ENCODE results near the gene ATAD5. TPM values are rescaled to one million over a fixed set of nuclear protein-coding genes. Genes with fewer than 3 reads are reported as not detected.

ATAD5 gene
- total and polyA plus RNA-seq, 5 donors = 0.29 to 1.3 (median 0.69) TPM

DNA sequence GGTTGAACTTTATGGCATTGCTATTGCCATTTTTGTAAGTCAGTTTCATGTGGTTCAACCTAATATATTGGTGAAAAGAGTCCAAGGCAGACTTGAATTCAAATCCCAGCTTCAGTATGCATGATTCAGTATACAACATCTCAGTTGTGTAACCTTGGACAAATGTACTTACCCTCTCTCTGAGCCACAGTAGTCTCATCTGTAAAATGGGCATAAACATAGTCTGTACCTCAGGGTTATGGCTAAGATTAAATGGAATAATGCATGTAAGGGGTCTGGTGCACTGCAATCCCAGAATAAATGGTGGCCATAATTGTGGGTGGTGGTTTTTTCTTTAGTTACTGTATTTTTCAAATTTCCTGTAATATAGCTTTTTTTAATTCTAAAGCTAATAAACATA lies 85.3 kb downstream of the ATAD5 start:
- intact Hi-C loops (cut with DNase I) = no loop called here
- Histone ChIP-seq H3K9me3 (ENCODE audit: control insufficient read depth, low read length) (no peaks in the 10 kb centered on the region), H3K27me3 (ENCODE audit: control insufficient read depth, insufficient read depth) (no peaks in the 10 kb centered on the region), H3K27ac (ENCODE audit: low read length) (no peak overlapping the region), H3K4me1 (ENCODE audit: control insufficient read depth, insufficient read depth, low read length) (no peaks in the 10 kb centered on the region), H3K4me3 (ENCODE audit: low read length) (no peak overlapping the region)
- ATAC-seq (no peak), DNase-seq (no peak)

- no peaks in the 10 kb centered on the region for H3K4me1 ChIP-seq (ENCODE audit: control insufficient read depth, insufficient read depth, low read length)
- ATAC-seq = no peak
- H3K4me3 ChIP-seq (ENCODE audit: low read length) = no peak overlapping the region
- peak in 1 of 3 donors; percentile 18 for DNase-seq
- WGBS = 49% methylated on average over 4 of the region's 4 CpGs
- H3K27ac ChIP-seq (ENCODE audit: low read length) = no peak overlapping the region
- intact Hi-C loops (cut with DNase I) = no loop called here
- H3K27me3 ChIP-seq (ENCODE audit: control insufficient read depth, insufficient read depth) = no peaks in the 10 kb centered on the region
- H3K9me3 ChIP-seq (ENCODE audit: control insufficient read depth, low read length) = no peaks in the 10 kb centered on the region
These were observed 88.5 kb downstream of the ATAD5 start for GRCh38 chr17:30920282-30920681.

DNA sequence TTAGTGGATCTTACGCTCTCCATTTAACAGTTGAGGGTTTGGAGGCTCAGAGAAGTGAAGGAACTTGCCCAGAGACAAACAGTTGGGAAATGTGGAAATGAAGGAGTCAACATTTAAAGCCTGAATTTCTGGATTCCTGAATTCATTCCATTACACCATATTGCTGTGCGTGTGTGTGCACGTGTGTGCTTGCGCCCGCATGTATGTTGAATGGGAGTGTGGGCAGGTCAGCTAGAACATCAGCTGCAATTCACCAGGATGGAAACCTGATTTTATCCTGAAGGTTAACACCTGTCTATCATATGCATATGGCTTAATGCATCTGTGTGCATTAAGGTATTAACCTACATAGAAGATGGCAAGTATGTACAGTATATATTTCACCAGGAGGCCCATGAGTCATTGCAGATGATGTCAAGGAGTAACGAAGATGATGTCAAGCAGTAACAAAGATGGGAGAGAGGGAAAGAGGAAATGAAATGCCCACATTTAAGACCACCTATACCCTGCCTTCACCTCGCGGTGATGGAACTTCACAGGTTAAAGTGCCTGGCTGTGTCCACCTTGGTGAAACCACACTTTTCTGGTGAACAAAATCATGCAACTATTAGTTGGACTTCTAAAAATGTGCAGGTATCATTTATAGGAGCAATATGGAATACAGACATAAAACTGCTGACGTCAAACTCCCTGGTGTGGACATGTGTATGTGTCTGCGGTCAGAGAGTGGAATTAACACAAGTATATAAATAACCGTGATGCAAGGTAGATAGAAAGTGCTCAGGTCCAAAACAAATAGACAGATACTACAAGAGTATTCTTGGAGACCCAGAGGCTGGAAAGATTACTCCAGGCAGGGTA lies 89.1 kb downstream of the ATAD5 start:
- Histone ChIP-seq H3K27me3 (ENCODE audit: control insufficient read depth, insufficient read depth) (no peaks in the 10 kb centered on the region), H3K27ac (ENCODE audit: low read length) (no peak overlapping the region), H3K4me3 (ENCODE audit: low read length) (peak overlapping the region; percentile 66), H3K9me3 (ENCODE audit: control insufficient read depth, low read length) (no peaks in the 10 kb centered on the region), H3K4me1 (ENCODE audit: control insufficient read depth, insufficient read depth, low read length) (no peaks in the 10 kb centered on the region)
- DNase-seq (no peak), ATAC-seq (no peak)
- 83% methylated on average over 11 of the region's 11 CpGs for WGBS
- intact Hi-C loops (cut with DNase I) = no loop called here

- Histone ChIP-seq H3K9me3 (ENCODE audit: control insufficient read depth, low read length) (no peaks in the 10 kb centered on the region), H3K4me3 (ENCODE audit: low read length) (peak within 1 kb of the TSS; percentile 66), H3K4me1 (ENCODE audit: control insufficient read depth, insufficient read depth, low read length) (no peaks in the 10 kb centered on the region), H3K27ac (ENCODE audit: low read length) (peak within 1 kb of the TSS; percentile 26), H3K27me3 (ENCODE audit: control insufficient read depth, insufficient read depth) (no peaks in the 10 kb centered on the region)
- 4% methylated on average over 60 of the region's 60 CpGs for WGBS
- peak; percentile 78 to 81 for ATAC-seq
- peak; percentile 55 to 88 (median 86) for DNase-seq
- intact Hi-C loops (cut with DNase I) = no loop called here
These were observed 89.9 kb downstream of the ATAD5 start, which contains the start of gene ADAP2 for GRCh38 chr17:30921544-30922196. Gene ADAP2 (plus strand): TSS chr17:30921945. CDS start chr17:30922015, 70 bp downstream.

DNA sequence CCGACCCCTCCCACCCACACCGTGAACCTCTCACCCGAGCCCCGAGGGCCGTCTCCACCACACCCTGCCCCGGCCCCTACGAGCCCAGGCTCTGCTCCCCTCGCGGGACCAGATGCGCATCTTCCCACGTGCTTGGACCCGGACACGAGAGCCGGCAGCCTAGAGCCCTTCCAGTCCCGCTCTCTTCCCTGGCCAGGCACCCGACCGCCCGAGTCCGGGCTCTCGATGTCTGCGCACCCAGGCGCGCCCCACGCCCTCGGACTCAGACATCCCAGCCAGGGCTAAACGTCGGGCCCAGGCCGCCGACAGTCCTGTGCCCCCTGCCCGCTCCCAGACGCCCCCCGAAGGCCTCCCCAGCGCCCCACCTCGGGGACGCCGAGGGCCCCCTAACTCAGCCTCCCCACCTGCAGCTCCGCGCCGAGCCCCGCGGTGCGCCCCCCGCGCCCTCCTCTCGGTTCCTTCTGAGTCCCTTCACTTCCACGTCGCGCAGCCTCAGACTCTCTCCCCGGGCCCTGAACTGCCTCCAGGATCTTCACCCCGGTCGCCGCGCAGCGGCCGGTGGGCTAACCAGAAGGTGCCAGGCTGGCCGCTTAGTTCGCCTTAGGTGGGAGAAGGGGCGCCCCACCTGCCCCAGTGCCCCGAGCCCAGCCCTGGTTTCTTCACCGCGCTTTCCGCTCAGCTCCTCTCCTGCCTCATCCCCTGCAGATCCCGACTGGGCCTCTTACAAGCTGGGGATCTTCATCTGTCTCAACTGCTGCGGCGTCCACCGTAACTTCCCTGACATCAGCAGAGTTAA lies 90.7 kb downstream of the ATAD5 start:
- DNase-seq (peak; percentile 17 to 68 (median 56)), ATAC-seq (peak; percentile 42 to 49)
- 3% methylated on average over 66 of the region's 66 CpGs for WGBS
- intact Hi-C loops (cut with DNase I) = no loop called here
- no peaks in the 10 kb centered on the region for H3K27me3 ChIP-seq (ENCODE audit: control insufficient read depth, insufficient read depth)
- peak overlapping the region; percentile 26 for H3K27ac ChIP-seq (ENCODE audit: low read length)
- H3K4me3 ChIP-seq (ENCODE audit: low read length) = peak overlapping the region; percentile 66
- H3K9me3 ChIP-seq (ENCODE audit: control insufficient read depth, low read length) = no peaks in the 10 kb centered on the region
- no peaks in the 10 kb centered on the region for H3K4me1 ChIP-seq (ENCODE audit: control insufficient read depth, insufficient read depth, low read length)

- no peak for ATAC-seq
- no peak overlapping the region for H3K27ac ChIP-seq (ENCODE audit: low read length)
- H3K27me3 ChIP-seq (ENCODE audit: control insufficient read depth, insufficient read depth) = no peaks in the 10 kb centered on the region
- WGBS = 47% methylated on average over 2 of the region's 2 CpGs
- intact Hi-C loops (cut with DNase I) = no loop called here
- no peak for DNase-seq
- H3K9me3 ChIP-seq (ENCODE audit: control insufficient read depth, low read length) = no peaks in the 10 kb centered on the region
- H3K4me1 ChIP-seq (ENCODE audit: control insufficient read depth, insufficient read depth, low read length) = no peaks in the 10 kb centered on the region
- no peak overlapping the region for H3K4me3 ChIP-seq (ENCODE audit: low read length)
These were observed 92.6 kb downstream of the ATAD5 start for GRCh38 chr17:30924341-30924740.

DNA sequence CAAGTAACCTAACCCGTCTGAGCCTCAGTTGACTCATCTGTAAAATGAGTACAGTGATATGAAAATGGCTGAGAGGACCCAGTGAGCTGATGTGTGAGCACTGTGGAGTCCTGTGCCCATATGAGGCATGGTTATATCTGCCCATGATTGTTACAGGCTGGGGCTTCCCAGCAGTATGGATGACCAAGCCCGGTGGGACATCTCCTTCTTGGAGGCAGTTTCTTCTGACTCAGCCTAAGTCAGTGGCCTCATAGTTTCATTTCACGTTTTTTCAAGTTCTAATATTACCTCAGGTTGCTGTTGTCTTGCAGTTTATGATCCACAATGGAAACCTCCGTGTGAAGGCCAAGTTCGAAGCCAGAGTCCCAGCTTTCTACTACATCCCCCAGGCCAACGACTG lies 94.8 kb downstream of the ATAD5 start:
- ATAC-seq (no peak), DNase-seq (no peak)
- intact Hi-C loops (cut with DNase I) = no loop called here
- Histone ChIP-seq H3K9me3 (ENCODE audit: control insufficient read depth, low read length) (no peaks in the 10 kb centered on the region), H3K4me1 (ENCODE audit: control insufficient read depth, insufficient read depth, low read length) (no peaks in the 10 kb centered on the region), H3K4me3 (ENCODE audit: low read length) (no peak overlapping the region), H3K27ac (ENCODE audit: low read length) (no peak overlapping the region), H3K27me3 (ENCODE audit: control insufficient read depth, insufficient read depth) (no peaks in the 10 kb centered on the region)
- WGBS = 75% methylated on average over 6 of the region's 6 CpGs

- Histone ChIP-seq H3K27ac (ENCODE audit: low read length) (no peak overlapping the region), H3K27me3 (ENCODE audit: control insufficient read depth, insufficient read depth) (no peaks in the 10 kb centered on the region), H3K4me1 (ENCODE audit: control insufficient read depth, insufficient read depth, low read length) (no peaks in the 10 kb centered on the region), H3K4me3 (ENCODE audit: low read length) (no peak overlapping the region), H3K9me3 (ENCODE audit: control insufficient read depth, low read length) (no peaks in the 10 kb centered on the region)
- 90% methylated on average over 5 of the region's 5 CpGs for WGBS
- intact Hi-C loops (cut with DNase I) = no loop called here
- no peak for DNase-seq
- ATAC-seq = no peak
These were observed 96.0 kb downstream of the ATAD5 start for GRCh38 chr17:30927756-30928155.

GRCh38 chr17:30928584-30928983 lies 96.8 kb downstream of the ATAD5 start:
- Histone ChIP-seq H3K27ac (ENCODE audit: low read length) (no peak overlapping the region), H3K27me3 (ENCODE audit: control insufficient read depth, insufficient read depth) (no peaks in the 10 kb centered on the region), H3K4me1 (ENCODE audit: control insufficient read depth, insufficient read depth, low read length) (no peaks in the 10 kb centered on the region), H3K9me3 (ENCODE audit: control insufficient read depth, low read length) (no peaks in the 10 kb centered on the region), H3K4me3 (ENCODE audit: low read length) (no peak overlapping the region)
- ATAC-seq (no peak), DNase-seq (no peak)
- intact Hi-C loops (cut with DNase I) = no loop called here
- WGBS = 78% methylated on average over 3 of the region's 3 CpGs

DNA sequence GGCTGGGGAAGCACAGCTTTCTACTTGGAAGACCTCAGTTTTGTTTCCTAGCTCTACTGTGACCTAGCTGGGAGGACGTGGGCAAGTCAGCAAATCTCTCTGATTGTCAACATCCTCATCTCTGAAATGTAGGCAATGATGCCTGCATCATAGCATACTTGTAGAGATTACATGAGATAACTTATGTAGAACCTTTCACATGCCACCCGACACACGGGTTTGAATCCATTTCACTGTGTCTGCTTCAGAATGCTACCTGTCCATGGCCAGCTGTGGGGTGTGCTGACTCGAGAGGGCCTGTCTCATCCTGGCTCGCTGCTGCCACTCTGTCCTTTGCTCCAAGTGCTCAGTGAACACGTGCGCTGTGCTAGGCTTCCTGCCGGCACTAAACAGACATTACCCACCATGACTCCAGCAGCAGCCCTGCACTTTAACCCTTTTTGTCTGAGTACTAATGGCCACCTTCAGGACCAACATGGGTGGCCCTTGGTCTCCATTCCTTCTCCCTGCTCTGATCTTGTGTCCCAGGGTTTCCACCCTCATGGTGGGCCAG lies 97.4 kb downstream of the ATAD5 start:
- 53% methylated on average over 8 of the region's 8 CpGs for WGBS
- DNase-seq (no peak), ATAC-seq (no peak)
- Histone ChIP-seq H3K4me1 (ENCODE audit: control insufficient read depth, insufficient read depth, low read length) (no peaks in the 10 kb centered on the region), H3K27ac (ENCODE audit: low read length) (no peak overlapping the region), H3K4me3 (ENCODE audit: low read length) (no peak overlapping the region), H3K27me3 (ENCODE audit: control insufficient read depth, insufficient read depth) (no peaks in the 10 kb centered on the region), H3K9me3 (ENCODE audit: control insufficient read depth, low read length) (no peaks in the 10 kb centered on the region)
- intact Hi-C loops (cut with DNase I) = no loop called here
